Fibroblast of the aortic adventitia (primary cell): ENCODE results near the gene USP34. TPM values are rescaled to one million over a fixed set of nuclear protein-coding genes. Genes with fewer than 3 reads are reported as not detected.

Experiments used
- DNase-seq: peaks from one replicate; pipeline ENCODE4 v3.0.0-alpha.2; 2010; ENCODE audit warnings: low read depth
- H3K4me3 ChIP-seq: 2 replicates; pipeline ENCODE4 v1.5.1; 2011; ENCODE audit warnings: low read depth, mild to moderate bottlenecking, control low read depth, low read length, moderate library complexity
- total RNA-seq: library from RNA; depleted of rRNA; stranded (reverse); fragments of >200 nt; gene quantifications from 2 replicates; pipeline ENCODE4 v1.2.3, GENCODE V29; 2012; ENCODE audit warnings: low replicate concordance
- TF ChIP-seq, protein P1 (sequence below): IDR thresholded peaks from 2 replicates; pipeline ENCODE4 v1.5.1; 2011; ENCODE audit warnings: mild to moderate bottlenecking, low read length, control low read depth, inconsistent platforms; ENCODE audit not compliant: insufficient read depth

Gene USP34
- total RNA-seq, 1 donor = 130 TPM

DNA sequence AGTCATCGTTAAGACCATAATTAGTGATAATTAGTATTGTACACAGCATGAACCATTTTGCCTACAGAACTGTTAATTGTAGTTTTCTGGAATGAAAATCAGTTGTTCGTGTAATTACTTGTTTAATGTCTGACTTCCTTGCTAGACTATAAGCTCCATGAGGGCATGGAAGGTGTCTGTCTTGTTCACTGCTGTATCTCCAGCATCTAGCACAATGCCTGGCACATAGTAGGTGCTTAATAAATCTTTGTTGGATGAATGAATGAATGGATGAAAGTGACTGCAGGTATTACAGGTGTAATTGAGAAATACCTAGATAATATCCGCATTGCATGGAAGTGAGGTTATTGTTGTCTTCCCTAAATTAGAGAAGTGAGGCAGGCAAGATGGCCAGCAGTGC, 287.1 kb downstream of the USP34 start:
- TF ChIP-seq, protein P1, sequence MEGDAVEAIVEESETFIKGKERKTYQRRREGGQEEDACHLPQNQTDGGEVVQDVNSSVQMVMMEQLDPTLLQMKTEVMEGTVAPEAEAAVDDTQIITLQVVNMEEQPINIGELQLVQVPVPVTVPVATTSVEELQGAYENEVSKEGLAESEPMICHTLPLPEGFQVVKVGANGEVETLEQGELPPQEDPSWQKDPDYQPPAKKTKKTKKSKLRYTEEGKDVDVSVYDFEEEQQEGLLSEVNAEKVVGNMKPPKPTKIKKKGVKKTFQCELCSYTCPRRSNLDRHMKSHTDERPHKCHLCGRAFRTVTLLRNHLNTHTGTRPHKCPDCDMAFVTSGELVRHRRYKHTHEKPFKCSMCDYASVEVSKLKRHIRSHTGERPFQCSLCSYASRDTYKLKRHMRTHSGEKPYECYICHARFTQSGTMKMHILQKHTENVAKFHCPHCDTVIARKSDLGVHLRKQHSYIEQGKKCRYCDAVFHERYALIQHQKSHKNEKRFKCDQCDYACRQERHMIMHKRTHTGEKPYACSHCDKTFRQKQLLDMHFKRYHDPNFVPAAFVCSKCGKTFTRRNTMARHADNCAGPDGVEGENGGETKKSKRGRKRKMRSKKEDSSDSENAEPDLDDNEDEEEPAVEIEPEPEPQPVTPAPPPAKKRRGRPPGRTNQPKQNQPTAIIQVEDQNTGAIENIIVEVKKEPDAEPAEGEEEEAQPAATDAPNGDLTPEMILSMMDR = no peak
- DNase-seq = no peak
- no peak overlapping the region for H3K4me3 ChIP-seq

DNA sequence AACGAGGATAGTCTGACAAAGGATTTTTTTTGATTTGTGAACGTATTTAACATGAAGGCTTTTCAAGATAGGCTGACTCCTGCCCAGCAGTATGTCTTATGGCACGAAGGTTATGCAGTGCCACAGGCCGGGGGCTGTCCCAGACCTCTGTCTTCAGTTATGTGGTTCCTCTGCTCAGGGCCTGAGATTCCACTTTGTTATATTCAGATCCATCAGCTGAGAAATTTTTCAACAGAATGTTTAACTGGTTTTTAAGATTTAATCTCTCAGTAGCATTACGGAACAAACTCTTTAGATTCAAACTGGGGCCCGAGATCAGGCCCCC, 288.9 kb downstream of the USP34 start:
- H3K4me3 ChIP-seq = no peak overlapping the region
- DNase-seq = no peak
- TF ChIP-seq, protein P1 = no peak

DNA sequence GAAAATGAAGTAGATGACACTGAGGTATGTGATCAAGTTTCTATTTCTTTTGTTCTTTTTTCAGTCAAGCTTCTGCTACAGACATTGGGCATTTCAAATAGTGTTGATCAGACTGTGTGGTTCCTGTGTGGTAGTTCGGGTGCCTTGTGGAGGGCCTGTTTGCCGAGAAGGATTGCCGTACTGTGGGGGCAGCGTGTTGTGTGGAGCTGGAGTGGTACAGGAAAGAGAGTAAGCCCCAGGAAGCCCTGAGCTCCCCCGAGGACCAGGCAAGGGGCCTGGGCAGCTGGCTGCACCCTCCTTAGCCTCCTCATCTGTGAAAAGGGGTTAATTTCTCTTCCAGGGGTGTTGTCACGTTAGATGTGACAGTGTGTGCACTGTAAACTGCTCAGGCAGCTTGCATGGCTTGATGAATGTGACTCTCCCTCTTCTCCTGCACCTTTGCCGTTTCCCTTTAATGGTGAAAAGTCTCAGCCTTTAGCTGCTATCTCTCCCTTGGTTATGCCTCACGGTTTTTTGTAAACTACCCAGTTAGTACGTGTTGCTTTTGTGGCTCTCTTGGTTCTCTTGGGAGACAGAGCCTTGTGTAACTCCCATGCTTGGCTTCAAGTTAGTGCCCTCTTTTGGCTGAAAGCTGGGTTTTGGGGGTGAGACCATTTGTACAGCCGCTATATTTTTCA, 289.4 kb downstream of the USP34 start:
- peak; percentile 37 for DNase-seq
- TF ChIP-seq, protein P1 = no peak
- H3K4me3 ChIP-seq = peak overlapping the region; percentile 19

DNA sequence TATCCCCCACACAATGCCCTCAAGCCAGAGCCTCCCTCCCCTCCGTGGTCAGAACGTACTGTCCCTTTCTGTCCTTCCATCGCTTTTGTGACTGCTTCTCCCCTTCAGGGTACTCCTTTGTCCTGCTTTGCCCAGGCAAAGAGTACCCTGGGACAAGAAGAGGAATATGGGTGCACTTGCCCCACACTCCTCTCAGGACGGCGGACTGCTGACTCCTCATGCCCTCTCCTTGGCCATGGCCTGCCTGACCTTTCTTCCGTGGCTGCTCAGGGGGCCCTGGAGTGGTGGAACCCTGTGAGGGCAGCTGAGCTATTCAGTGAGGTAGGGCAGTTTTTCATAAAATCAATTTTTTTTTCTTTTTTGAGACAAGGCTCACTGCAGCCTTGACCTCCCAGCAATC, 290.2 kb downstream of the USP34 start:
- peak overlapping the region; percentile 74 for H3K4me3 ChIP-seq
- TF ChIP-seq, protein P1 = no peak
- DNase-seq = no peak

DNA sequence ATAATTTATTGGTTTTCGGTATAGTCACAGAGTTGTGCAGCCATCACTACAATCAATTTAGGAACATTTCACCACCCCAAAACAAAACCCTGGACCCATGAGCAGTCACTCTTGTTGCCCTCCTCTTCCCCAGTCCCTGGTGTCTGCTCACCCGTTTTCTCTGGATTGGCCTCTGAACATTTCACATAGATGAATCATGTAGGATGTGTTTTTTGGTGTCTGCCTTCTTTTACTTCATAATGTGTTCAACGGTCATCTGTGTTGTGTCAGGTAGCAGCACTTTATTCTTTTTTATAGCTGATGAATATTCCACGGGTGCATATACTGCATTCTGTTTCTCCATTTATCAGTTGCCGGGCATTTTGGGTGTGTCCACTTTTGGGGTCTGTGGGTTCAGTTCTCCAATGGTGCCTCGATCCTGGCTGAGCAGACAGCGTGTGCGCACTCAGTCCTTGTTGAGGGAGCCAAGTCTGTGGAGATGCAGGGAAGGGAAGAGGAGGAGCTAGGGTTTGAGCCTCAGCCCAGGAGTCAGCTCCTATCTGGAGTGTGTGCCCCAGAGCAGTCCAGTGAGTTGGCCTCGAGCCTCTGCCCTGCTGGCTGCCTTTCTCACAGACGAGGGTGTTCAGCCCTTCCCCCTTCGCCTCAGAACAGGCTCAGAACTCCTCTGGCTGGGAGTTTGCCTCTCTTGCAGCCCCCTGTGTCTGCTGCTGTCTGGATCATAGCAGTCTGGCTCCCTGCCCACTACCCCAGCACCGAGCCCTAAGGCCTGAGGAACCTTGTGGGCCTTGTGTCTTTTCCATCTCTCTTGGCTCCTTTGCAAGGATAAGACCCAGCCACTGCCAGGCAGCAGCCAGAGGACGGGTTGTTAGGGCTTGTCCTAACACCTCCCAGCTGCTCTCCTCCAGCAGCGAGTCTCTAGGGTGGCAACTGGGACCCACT, 290.9 kb downstream of the USP34 start:
- peak; percentile 96 for DNase-seq
- peak overlapping the region; percentile 74 for H3K4me3 ChIP-seq
- TF ChIP-seq, protein P1 = no peak

DNA sequence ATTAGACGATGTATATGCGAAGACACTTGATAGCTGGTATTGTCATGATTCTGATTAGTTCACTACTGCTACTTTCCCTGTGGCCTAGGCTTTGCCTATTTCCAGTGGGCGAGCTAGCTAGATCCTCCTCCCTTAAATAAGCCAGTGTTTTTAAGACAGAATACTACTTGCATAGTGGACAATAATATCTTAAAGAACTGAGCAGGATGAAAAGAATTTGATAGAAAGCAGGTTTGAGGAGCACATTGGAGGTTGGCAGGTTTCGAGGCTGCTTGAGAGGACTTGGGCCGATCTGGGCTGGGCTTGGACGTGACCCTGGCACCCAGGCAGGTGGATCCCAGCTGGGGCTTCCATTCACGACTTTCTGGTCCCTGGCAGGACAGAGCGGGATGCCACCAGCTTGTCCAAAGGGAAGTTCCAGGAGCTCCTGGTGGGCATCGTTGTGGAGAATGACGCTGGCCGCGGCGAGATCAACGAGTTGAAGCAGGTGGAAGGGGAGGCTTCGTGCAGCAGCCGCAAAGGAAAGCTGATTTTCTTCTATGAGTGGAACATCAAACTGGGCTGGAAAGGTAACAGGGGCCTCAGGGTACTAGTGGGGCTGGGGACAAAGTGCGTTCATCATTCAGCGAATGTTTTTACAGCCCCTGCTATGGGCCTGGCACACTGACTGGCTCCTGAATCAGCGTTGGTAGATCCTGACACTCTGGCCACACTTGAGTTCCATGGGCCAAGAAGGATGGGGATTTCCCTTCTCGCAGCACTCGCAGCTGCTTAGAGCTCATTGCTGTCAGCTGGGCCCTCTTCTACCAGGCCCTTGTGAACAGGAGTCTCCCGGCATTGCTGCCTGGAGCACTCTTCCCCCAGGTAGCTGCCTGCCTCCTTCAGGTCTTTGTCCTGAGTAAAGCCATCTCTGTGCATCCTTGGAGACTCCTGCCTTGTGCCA, 292.0 kb downstream of the USP34 start:
- peak; percentile 34 for DNase-seq
- TF ChIP-seq, protein P1 = no peak
- peak overlapping the region; percentile 74 for H3K4me3 ChIP-seq
